SK-N-SH treated with all-trans-retinoic acid at 6 μM for 48 hours (cell line): ENCODE results near the gene IQCF6.

Experiments used
- ESRRG ChIP-seq: fragments of 250-450 bp; sonication (Bioruptor Pico); IDR thresholded peaks from 2 replicates; pipeline ENCODE4 v1.6.1; 2021; ENCODE audit warnings: mild to moderate bottlenecking
- ISL1 ChIP-seq: fragments of 250-450 bp; sonication (Bioruptor Pico); IDR thresholded peaks from 2 replicates; pipeline ENCODE4 v2.1.2; 2022; ENCODE audit warnings: mild to moderate bottlenecking, moderate library complexity
- PATZ1 ChIP-seq: fragments of 250-450 bp; sonication (Bioruptor Pico); IDR thresholded peaks from 2 replicates; pipeline ENCODE4 v1.8.0; 2020; ENCODE audit warnings: mild to moderate bottlenecking, moderate library complexity, borderline replicate concordance
- TSHZ2 ChIP-seq: fragments of 250-450 bp; sonication (Bioruptor Pico); IDR thresholded peaks from 2 replicates; pipeline ENCODE4 v1.5.0; 2020; ENCODE audit warnings: mild to moderate bottlenecking, moderate library complexity
- ZFP3 ChIP-seq: fragments of 250-450 bp; sonication (Bioruptor Pico); IDR thresholded peaks from 2 replicates; pipeline ENCODE4 v1.5.0; 2020; ENCODE audit warnings: mild to moderate bottlenecking, moderate library complexity
- ZFP30 ChIP-seq: fragments of 450-650 bp; formaldehyde crosslinking; IDR thresholded peaks from 2 replicates; pipeline ENCODE4 v1.5.0; 2022; ENCODE audit warnings: mild to moderate bottlenecking, moderate library complexity

GRCh38 chr3:51819709-51820406 lies 40.8 kb upstream of the IQCF6 start:
- TF ChIP-seq ZFP30 (CRISPR knock-in tag) (no peak), PATZ1 (CRISPR knock-in tag) (no peak), TSHZ2 (CRISPR knock-in tag) (no peak), ISL1 (CRISPR knock-in tag) (no peak), ZFP3 (CRISPR knock-in tag) (no peak), ESRRG (CRISPR knock-in tag) (no peak)
